NOMO-1 treated with DMSO at 0.1 percent for 48 hours (cell line): Measurements from ENCODE around the gene VSTM2B.

ENCODE experiments used
- DNase-seq: peaks from one replicate; lab custom pipeline; 2025; ENCODE audit not compliant: unreplicated experiment; lab: John Stamatoyannopoulos, UW

The VSTM2B gene

GRCh38 chr19:29587059-29587458, 61.3 kb downstream of the VSTM2B start:
- DNase-seq: no peak

GRCh38 chr19:29587518-29587986, 61.8 kb downstream of the VSTM2B start:
- DNase-seq: no peak

- DNase-seq: no peak
Measured at GRCh38 chr19:29588095-29588494, 62.3 kb downstream of the VSTM2B start.

GRCh38 chr19:29590278-29590677, 64.5 kb downstream of the VSTM2B start:
- DNase-seq: no peak

- no peak for DNase-seq
Measured at GRCh38 chr19:29591670-29592069, 65.9 kb downstream of the VSTM2B start.

GRCh38 chr19:29593869-29594268, 68.1 kb downstream of the VSTM2B start:
- no peak for DNase-seq

GRCh38 chr19:29596080-29596727, 70.4 kb downstream of the VSTM2B start:
- DNase-seq: no peak

GRCh38 chr19:29596885-29597525, 71.2 kb downstream of the VSTM2B start:
- no peak for DNase-seq

- no peak for DNase-seq
Measured at GRCh38 chr19:29598036-29598435, 72.2 kb downstream of the VSTM2B start.

- DNase-seq: no peak
Measured at GRCh38 chr19:29598496-29598895, 72.7 kb downstream of the VSTM2B start.

GRCh38 chr19:29603308-29603707, 77.5 kb downstream of the VSTM2B start:
- DNase-seq: no peak

GRCh38 chr19:29605653-29606419, 80.0 kb downstream of the VSTM2B start, which contains the start of gene POP4:
Gene POP4, plus strand, starts transcription at chr19:29606283. Its CDS starts 36 bp downstream, at chr19:29606319.
- DNase-seq: peak; percentile 87

- DNase-seq: no peak
Measured at GRCh38 chr19:29606420-29606747, 80.6 kb downstream of the VSTM2B start.

- DNase-seq: no peak
Measured at GRCh38 chr19:29609636-29610035, 83.8 kb downstream of the VSTM2B start.

GRCh38 chr19:29610213-29610573, 84.4 kb downstream of the VSTM2B start:
- no peak for DNase-seq

GRCh38 chr19:29610574-29611271, 84.9 kb downstream of the VSTM2B start:
- peak; percentile 73 for DNase-seq

GRCh38 chr19:29612121-29612520, 86.3 kb downstream of the VSTM2B start:
- DNase-seq: no peak

GRCh38 chr19:29612801-29613595, 87.2 kb downstream of the VSTM2B start:
- DNase-seq: no peak

GRCh38 chr19:29614046-29614445, 88.3 kb downstream of the VSTM2B start:
- DNase-seq: no peak
